Occipital lobe (tissue), 2 donors: ENCODE measurements around the gene OR5K1. TPM values are rescaled to one million over a fixed set of nuclear protein-coding genes. Genes with fewer than 3 reads are reported as not detected.

Experiments used
- DNase-seq: peaks from one replicate; lab custom pipeline; 2025; lab: John Stamatoyannopoulos, UW
- total RNA-seq: library from RNA; depleted of rRNA; stranded (reverse); fragments of >200 nt; gene quantifications from one replicate; pipeline ENCODE4 v1.2.3, GENCODE V29; 2014

OR5K1 gene
- total RNA-seq, 1 donor from 2014 or later: not detected

DNA sequence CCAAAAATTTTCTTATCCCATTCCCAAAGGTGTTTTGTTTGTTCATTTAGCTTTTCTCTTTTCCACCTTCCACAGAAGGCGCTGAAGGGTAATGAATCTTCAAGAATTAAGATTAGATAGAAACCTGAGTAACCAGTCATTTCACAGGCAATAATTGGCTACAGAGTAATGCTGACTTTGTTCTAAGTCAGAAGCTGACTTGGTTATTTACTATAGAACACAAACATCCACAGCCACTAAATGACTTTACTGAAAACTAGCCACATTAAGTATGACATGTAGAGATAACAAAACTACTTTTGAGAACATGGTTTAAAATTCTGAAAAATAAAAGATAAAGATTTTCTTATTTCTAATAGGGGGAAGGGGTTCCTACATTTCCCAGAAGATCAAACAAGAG is 51.9 kb downstream of the OR5K1 start:
- no peak for DNase-seq

DNA sequence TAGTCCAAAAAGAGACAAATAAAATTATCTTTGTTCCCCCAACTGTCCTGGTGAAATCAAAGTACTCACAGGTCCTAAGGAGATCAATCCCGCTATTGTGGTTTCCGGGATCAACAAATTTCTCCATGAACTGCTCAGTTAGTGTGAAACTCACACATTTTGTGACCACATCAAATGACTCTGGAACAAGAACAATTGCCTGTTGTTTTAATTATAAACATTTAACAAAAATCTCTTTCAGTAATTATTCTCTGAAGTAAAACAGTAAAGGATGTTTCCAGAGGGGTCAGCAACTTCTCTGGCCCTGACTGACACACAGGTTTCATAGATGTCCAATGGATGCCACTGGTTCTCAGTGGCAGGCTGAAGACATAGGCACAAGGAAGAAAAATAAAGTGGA is 55.8 kb downstream of the OR5K1 start:
- DNase-seq: peak; percentile 29

DNA sequence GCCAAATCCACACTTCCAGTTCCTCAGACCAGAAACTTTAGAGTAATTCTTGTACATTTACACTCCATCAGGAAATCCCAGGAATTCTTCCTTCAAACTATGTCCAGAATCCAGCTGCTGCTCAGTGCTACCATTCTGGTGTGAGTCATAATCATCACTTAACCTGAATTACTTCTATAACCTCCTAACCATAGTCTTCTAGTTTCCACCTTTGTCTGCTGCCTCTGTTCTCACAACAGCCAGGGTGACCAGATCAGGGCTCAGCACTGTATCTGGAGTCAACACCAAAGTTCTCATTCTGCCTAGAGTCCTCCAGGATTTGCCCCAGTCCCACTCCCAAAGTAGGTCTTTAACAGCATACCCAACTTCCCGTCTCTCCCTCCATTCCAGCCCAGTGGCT is 56.4 kb downstream of the OR5K1 start:
- DNase-seq: no peak

DNA sequence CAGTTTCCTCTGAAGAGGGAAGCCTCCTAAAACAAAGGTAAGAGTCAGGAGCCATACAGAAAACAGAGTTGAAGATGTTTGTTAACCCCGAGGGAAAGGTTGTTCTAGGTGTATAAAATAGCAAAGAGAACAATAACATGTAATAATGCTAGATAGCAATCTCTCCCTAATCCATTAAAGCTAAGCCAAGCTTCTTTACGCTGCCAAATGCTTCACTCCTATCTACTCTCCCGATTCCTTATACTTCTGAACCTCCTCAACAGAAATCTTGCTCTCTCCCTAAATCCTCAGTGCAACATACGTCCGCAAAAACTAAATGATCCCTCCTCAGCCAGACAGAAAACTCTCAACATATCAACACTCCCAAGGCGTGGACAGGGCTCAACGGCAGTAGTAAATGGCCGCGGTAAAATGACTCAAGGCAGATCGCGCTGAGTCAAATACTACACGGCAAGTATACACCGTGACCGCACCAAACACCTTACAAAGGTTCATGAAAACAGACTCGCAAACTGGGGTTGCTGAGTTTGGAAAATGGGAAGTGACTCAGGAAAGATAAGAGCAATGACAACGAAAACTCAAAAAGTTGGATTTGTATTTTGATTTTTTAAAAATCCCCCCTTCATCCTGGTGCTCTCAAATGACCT is 59.0 kb downstream of the OR5K1 start:
- DNase-seq: peak; percentile 20

Other genes with a start within 250 kb of the OR5K1 start
- not detected for gene OR5H6, start 199.0 kb upstream of the OR5K1 start, total RNA-seq
- not detected for gene OR5H2, start 180.7 kb upstream of the OR5K1 start, total RNA-seq
- gene OR5K4, start 109.3 kb upstream of the OR5K1 start, total RNA-seq: not detected
- not detected for gene OR5K3, start 72.5 kb upstream of the OR5K1 start, total RNA-seq
- not detected for gene OR5K2, start 34.5 kb downstream of the OR5K1 start, total RNA-seq
- 141 TPM for gene CLDND1, start 59.7 kb downstream of the OR5K1 start, total RNA-seq
- gene GPR15, start 68.8 kb downstream of the OR5K1 start, total RNA-seq: not detected
- 20.3 TPM for gene CPOX, start 130.4 kb downstream of the OR5K1 start, total RNA-seq